HCT116 (cell line): Measurements from ENCODE around the gene ADRM1. TPM values are rescaled to one million over a fixed set of nuclear protein-coding genes. Genes with fewer than 3 reads are reported as not detected.

Experiments used
- ATAC-seq: fragments of 200-7000 bp; cut with Tn5 transposase; 2 replicates; pipeline ENCODE4 v1.9.1; 2020; ENCODE audit warnings: mild to moderate bottlenecking, moderate library complexity
- BruUV-seq: library from RNA; stranded (reverse); fragments of 400-500 nt; replicated peaks from 2 replicates; lab custom pipeline; 2021; lab: Mats Ljungman, UMichigan
- CTCF ChIA-PET: fragments of 300-600 bp; sonication (Branson Sonifier 250); formaldehyde crosslinking; loops from one replicate; lab custom pipeline; 2021; ENCODE audit warnings: antibody characterized with exemption; lab: Charles Lee
- POLR2A ChIA-PET: fragments of 300-600, 350-600 bp; sonication (Branson Sonifier 250); formaldehyde crosslinking; loops from one replicate; lab custom pipeline; 2021; ENCODE audit warnings: antibody characterized with exemption; lab: Charles Lee
- RAD21 ChIA-PET, 2 experiments: fragments of 300-600 bp; sonication (Branson Sonifier 250); formaldehyde crosslinking; loops; one replicate each; lab custom pipeline; 2023; ENCODE audit warnings: low total read pairs in 2 of 2; ENCODE audit not compliant: uncharacterized antibody in 2 of 2, unreplicated experiment in 2 of 2, low non-redundant PET in 1 of 2; lab: Charles Lee
- DNase-seq: peaks from one replicate; pipeline ENCODE4 v3.0.0-alpha.2; 2010; ENCODE audit warnings: low read depth, low spot score
- H2AFZ ChIP-seq: fragments of 200-600 bp; shearing (Covaris generic), sonication (generic); 2 replicates; pipeline ENCODE4 v1.6.1; 2017; ENCODE audit warnings: low read depth, mixed run types, mixed read lengths, antibody characterized with exemption, low read length; ENCODE audit not compliant: poor library complexity, severe bottlenecking
- H3K27ac ChIP-seq: 2 replicates; pipeline ENCODE4 v1.5.1; 2012; ENCODE audit warnings: low read depth, low read length
- H3K27me3 ChIP-seq: fragments of 200-600 bp; sonication (generic); 2 replicates; pipeline ENCODE4 v1.6.1; 2016; ENCODE audit warnings: mixed run types, low read length, mixed read lengths; ENCODE audit not compliant: insufficient read depth
- H3K36me3 ChIP-seq, 2 experiments: fragments of 200-500 bp in 1 of 2; fragments of 200-600 bp in 1 of 2; sonication (Bioruptor generic) in 1 of 2; sonication (generic) in 1 of 2; 2 replicates each; pipeline versions ENCODE4 v1.5.1 to v1.6.1; 2014 to 2016; ENCODE audit warnings: low read length in 2 of 2, inconsistent platforms in 1 of 2, mixed read lengths in 1 of 2, mixed run types in 1 of 2; ENCODE audit not compliant: insufficient read depth in 2 of 2, control insufficient read depth in 1 of 2
- H3K4me1 ChIP-seq, 2 experiments: fragments of 200-600 bp in 1 of 2; sonication (generic) in 1 of 2; 2 replicates each; pipeline versions ENCODE4 v1.5.1 to v1.6.1; 2012 to 2017; ENCODE audit warnings: low read length in 2 of 2, inconsistent platforms in 1 of 2, mild to moderate bottlenecking in 1 of 2, mixed read lengths in 1 of 2, mixed run types in 1 of 2, moderate library complexity in 1 of 2; ENCODE audit not compliant: insufficient read depth in 2 of 2, control insufficient read depth in 1 of 2
- H3K4me2 ChIP-seq: fragments of 200-600 bp; sonication (generic); 2 replicates; pipeline ENCODE4 v1.6.1; 2017; ENCODE audit warnings: mixed run types, low read length, mixed read lengths
- H3K4me3 ChIP-seq, 2 experiments: fragments of 200-600 bp in 1 of 2; sonication (generic) in 1 of 2; replicated peaks in 1 of 2; 2 replicates each; pipeline ENCODE4 v1.5.1; 2011 to 2016; ENCODE audit warnings: low read length in 2 of 2, control low read depth in 1 of 2, low read depth in 1 of 2, mild to moderate bottlenecking in 1 of 2, mixed read lengths in 1 of 2, mixed run types in 1 of 2
- H3K79me2 ChIP-seq: fragments of 200-600 bp; sonication (generic); 2 replicates; pipeline ENCODE4 v1.6.1; 2017; ENCODE audit warnings: mild to moderate bottlenecking, mixed run types, low read length, moderate library complexity, mixed read lengths; ENCODE audit not compliant: insufficient read depth
- H3K9ac ChIP-seq: fragments of 200-600 bp; sonication (generic); 2 replicates; pipeline ENCODE4 v1.6.1; 2016; ENCODE audit warnings: low read length, mixed read lengths
- H3K9me2 ChIP-seq: fragments of 200-600 bp; sonication (generic), shearing (Covaris generic); 2 replicates; pipeline ENCODE4 v1.6.1; 2017; ENCODE audit warnings: mixed run types, mild to moderate bottlenecking, moderate library complexity; ENCODE audit not compliant: insufficient read depth
- H3K9me3 ChIP-seq, 2 experiments: fragments of 200-500 bp in 1 of 2; fragments of 200-600 bp in 1 of 2; sonication (Bioruptor generic) in 1 of 2; sonication (generic) in 1 of 2; 2 replicates each; pipeline ENCODE4 v1.6.1; 2014 to 2017; ENCODE audit warnings: low read length in 2 of 2, mixed read lengths in 2 of 2, inconsistent platforms in 1 of 2, low read depth in 1 of 2, mild to moderate bottlenecking in 1 of 2, mixed run types in 1 of 2, moderate library complexity in 1 of 2; ENCODE audit not compliant: control insufficient read depth in 1 of 2, insufficient read depth in 1 of 2
- H4K20me1 ChIP-seq: fragments of 200-600 bp; sonication (generic), shearing (Covaris generic); 2 replicates; pipeline ENCODE4 v1.6.1; 2017; ENCODE audit warnings: mixed run types, mild to moderate bottlenecking, moderate library complexity; ENCODE audit not compliant: insufficient read depth
- ATF3 ChIP-seq: IDR thresholded peaks from 2 replicates; pipeline ENCODE4 v1.6.1; 2012
- CBX3 ChIP-seq: IDR thresholded peaks from 2 replicates; pipeline ENCODE4 v1.6.1; 2012; ENCODE audit warnings: low read depth
- CEBPB ChIP-seq: IDR thresholded peaks from 2 replicates; pipeline ENCODE4 v1.6.1; 2012; ENCODE audit warnings: low read depth
- CTCF ChIP-seq, 3 experiments: fragments of 200-600 bp in 1 of 3; sonication (generic) in 1 of 3; IDR thresholded peaks in 2 of 3; conservative IDR thresholded peaks in 1 of 3; 2 replicates each; pipeline ENCODE4 v1.5.1; 2012 to 2017; ENCODE audit warnings: low read depth in 2 of 3, low read length in 2 of 3, antibody characterized with exemption in 1 of 3, borderline replicate concordance in 1 of 3, control low read depth in 1 of 3, mild to moderate bottlenecking in 1 of 3, mixed read lengths in 1 of 3, mixed run types in 1 of 3, moderate library complexity in 1 of 3; ENCODE audit not compliant: insufficient read depth in 1 of 3
- EZH2 ChIP-seq: fragments of 200-600 bp; sonication (generic); IDR thresholded peaks from 2 replicates; pipeline ENCODE4 v1.6.1; 2017; ENCODE audit warnings: antibody characterized with exemption, mixed run types
- FOSL1 ChIP-seq: IDR thresholded peaks from 2 replicates; pipeline ENCODE4 v1.6.1; 2012; ENCODE audit warnings: low read depth
- JUND ChIP-seq: IDR thresholded peaks from 2 replicates; pipeline ENCODE4 v1.6.1; 2012
- MAX ChIP-seq: IDR thresholded peaks from 2 replicates; pipeline ENCODE4 v1.6.1; 2012
- POLR2A ChIP-seq: IDR thresholded peaks from 2 replicates; pipeline ENCODE4 v1.7.0; 2011; ENCODE audit warnings: borderline replicate concordance; ENCODE audit not compliant: insufficient read depth, insufficient read length; ENCODE audit errors: extremely low read depth
- POLR2AphosphoS5 ChIP-seq: IDR thresholded peaks from 2 replicates; pipeline ENCODE4 v1.6.1; 2011; ENCODE audit warnings: mild to moderate bottlenecking, low read depth, low read length, moderate library complexity
- RAD21 ChIP-seq: IDR thresholded peaks from 2 replicates; pipeline ENCODE4 v1.6.1; 2012; ENCODE audit warnings: low read depth, mild to moderate bottlenecking
- SIN3A ChIP-seq: IDR thresholded peaks from 2 replicates; pipeline ENCODE4 v1.6.1; 2012; ENCODE audit warnings: low read depth
- SP1 ChIP-seq: IDR thresholded peaks from 2 replicates; pipeline ENCODE4 v1.6.1; 2012; ENCODE audit warnings: low read depth
- SRF ChIP-seq: IDR thresholded peaks from 2 replicates; pipeline ENCODE4 v1.6.1; 2012; ENCODE audit warnings: low read depth
- TCF7L2 ChIP-seq: IDR thresholded peaks from 2 replicates; pipeline ENCODE4 v1.7.0; 2011; ENCODE audit warnings: borderline replicate concordance, inconsistent platforms; ENCODE audit not compliant: insufficient read depth, insufficient read length; ENCODE audit errors: extremely low read depth
- YY1 ChIP-seq: IDR thresholded peaks from 2 replicates; pipeline ENCODE4 v1.6.1; 2011; ENCODE audit warnings: low read length, low read depth, moderate library complexity, mild to moderate bottlenecking; ENCODE audit not compliant: insufficient replicate concordance; ENCODE audit errors: extremely low read depth
- ZBTB33 ChIP-seq: IDR thresholded peaks from 2 replicates; pipeline ENCODE4 v1.6.1; 2011; ENCODE audit warnings: mild to moderate bottlenecking, low read length, moderate library complexity; ENCODE audit not compliant: insufficient replicate concordance; ENCODE audit errors: extremely low read depth
- ZFX ChIP-seq: fragments of 450-650 bp; IDR thresholded peaks from 2 replicates; pipeline ENCODE4 v1.6.1; 2017
- ZNF274 ChIP-seq: fragments of 200-500 bp; sonication (Bioruptor generic); IDR thresholded peaks from 2 replicates; pipeline ENCODE4 v1.6.1; 2014; ENCODE audit warnings: mild to moderate bottlenecking, low read depth, low read length, inconsistent platforms
- intact Hi-C: fragments of 100-400 bp; cut with micrococcal nuclease; formaldehyde crosslinking; loops from 2 replicates; pipeline ENCODE4 v1.10.0; 2022
- total RNA-seq: library from RNA; stranded (reverse); gene quantifications from one replicate; pipeline ENCODE4 v1.2.1, GENCODE V29; 2021; ENCODE audit not compliant: unreplicated experiment

The ADRM1 gene
- total RNA-seq, 1 experiment from 2014 or later, result 158 TPM

GRCh38 chr20:62315773-62316172, 13.0 kb downstream of the ADRM1 start:
- Histone ChIP-seq H3K36me3 (peaks cover 17 to 48% of the 10 kb centered on the region in 2 experiments), H3K9me3 (no peaks in the 10 kb centered on the region), H3K9ac (no peak overlapping the region), H3K4me3 (no peak overlapping the region), H2AFZ (no peak overlapping the region), H3K4me1 (no peaks in the 10 kb centered on the region), H3K27ac (no peak overlapping the region), H4K20me1 (no peaks in the 10 kb centered on the region), H3K79me2 (peaks cover 7% of the 10 kb centered on the region; the same call in 1 of the 2 replicates), H3K9me2 (no peaks in the 10 kb centered on the region), H3K4me2 (no peak overlapping the region), H3K27me3 (no peaks in the 10 kb centered on the region)
- intact Hi-C loops, result no loop called here
- no peak for DNase-seq
- ChIA-PET CTCF (no interaction called here), RAD21 (no interaction called here), POLR2A (no interaction called here)
- no peak for ATAC-seq
- BruUV-seq, result no TSS peak
- TF ChIP-seq POLR2A (no peak), SRF (no peak), CBX3 (no peak), ZNF274 (no peak), SIN3A (no peak), FOSL1 (no peak), YY1 (no peak), JUND (no peak), SP1 (no peak), TCF7L2 (no peak), CTCF (IDR thresholded peaks at IDR 0.05 in 2 of 3, conservative IDR thresholded peaks at IDR 0.05 in 1 of 3; ENCODE audit: borderline replicate concordance in 1 of 3, insufficient read depth in 1 of 3, low read depth in 2 of 3, low read length in 2 of 3) (no peak), EZH2 (no peak), RAD21 (no peak), ZFX (no peak), ATF3 (no peak), CEBPB (no peak), ZBTB33 (no peak), MAX (no peak), POLR2AphosphoS5 (no peak)
